Astrocyte of the hippocampus (primary cell): Measurements from ENCODE around the gene MAST2.
A peak's percentile ranks its signal among the peaks of the same experiment; 100 is the strongest.
"Not testable (repeated sequence)": the region's sequence is repeated elsewhere in the genome, so short reads cannot be mapped to it uniquely, and the experiment has no call there.

ENCODE experiments used
- DNase-seq: peaks from one replicate; pipeline ENCODE4 v3.0.0; 2011; ENCODE audit warnings: low read depth, low spot score

MAST2 gene

DNA sequence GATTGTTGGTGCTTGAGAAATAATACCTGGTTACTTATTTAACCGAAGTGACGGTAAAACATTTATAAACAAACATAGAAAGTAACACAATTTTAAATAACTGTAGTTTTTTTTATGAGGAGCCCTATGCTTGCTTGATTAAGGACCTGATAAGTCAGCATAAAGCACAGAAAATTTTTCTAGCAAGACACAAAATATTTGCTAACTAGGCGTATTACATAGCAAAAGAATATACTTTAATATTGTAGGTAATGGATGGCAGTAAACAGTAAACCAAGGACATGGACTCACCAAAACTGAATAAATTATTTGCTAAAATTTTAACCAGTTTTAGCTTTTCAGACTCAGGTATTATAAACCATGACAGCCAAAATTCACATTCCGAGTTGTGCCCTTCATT, 90.9 kb downstream of the MAST2 start:
- DNase-seq, result no peak

DNA sequence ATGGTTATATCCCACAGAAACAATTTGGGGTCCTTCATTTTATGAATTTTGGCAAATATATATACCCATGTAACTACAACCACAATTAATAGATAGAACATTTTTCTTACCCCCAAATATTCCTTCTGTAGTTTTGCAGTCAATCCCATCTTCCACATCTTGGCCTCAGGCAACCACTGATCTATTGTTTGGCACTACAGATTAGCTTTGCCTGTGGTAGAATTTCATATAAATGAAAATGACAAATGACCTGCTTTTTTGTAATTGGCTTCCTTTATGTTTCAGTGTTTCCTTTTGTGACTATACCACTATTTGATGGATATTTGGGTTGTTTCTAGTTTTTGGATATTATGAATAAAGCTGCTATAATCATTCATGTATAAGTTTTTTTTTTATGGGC, 91.5 kb downstream of the MAST2 start:
- no peak for DNase-seq

DNA sequence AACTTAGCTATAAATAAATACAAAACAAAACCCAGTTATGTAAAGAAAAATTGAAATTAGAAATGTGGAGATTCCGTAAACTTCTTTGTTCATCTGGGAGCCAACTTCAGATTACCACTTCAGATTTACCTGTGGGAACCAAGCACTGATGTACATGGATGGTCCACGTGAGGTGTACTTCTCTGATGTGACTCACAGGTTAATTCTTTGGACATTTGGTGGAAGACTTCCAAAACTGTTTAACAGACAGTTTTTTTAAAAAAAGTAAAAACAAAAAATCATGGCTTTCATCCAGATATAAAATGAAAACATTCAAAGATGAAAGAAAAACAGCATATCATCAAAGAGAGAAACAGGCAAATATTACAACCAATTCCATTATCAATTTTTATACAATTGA, 92.0 kb downstream of the MAST2 start:
- DNase-seq, result no peak

DNA sequence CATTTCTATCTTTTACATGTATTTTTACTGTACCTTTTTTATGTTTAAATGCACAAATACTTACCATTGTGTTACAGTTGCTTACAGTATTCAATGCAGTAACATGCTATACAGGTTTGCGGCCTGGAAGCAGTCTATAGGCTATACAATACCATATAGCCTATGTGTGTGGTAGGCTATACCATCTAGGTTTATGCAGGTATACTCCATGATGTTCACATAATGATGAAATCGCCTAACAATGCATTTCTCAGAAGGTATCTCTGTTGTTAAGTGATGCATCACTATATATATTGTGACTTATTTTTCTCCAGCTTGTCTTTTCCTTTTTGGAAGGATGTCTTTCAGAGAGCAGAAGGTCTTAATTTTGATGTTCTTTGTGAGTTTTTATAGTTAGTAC, 103.5 kb downstream of the MAST2 start:
- no peak for DNase-seq

DNA sequence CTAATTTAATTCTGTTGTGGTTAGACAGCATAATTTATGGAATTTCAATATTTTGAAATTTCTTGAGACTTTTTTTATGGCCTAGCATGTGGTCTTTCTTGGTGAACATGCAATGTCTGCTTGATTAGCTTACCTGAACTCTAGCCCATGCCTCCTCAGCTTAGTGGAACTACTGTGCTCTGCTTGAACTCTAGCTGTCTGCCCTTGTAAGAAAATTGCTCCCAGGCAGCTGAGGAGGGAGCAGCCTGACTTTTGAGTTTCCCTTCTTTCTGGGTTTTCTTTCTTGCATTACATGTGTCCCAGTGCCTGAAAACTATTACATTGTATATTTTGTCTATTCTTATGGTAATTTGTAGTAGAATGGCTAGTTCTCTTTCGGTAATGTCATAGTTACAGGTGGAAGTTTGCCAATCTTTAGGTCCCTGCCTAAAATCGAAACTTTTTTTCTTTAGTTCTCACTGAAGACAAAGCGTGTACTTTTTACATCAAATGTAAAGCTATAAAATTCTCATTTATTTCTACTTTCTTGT, 105.3 kb downstream of the MAST2 start:
- DNase-seq, result peak; percentile 20

DNA sequence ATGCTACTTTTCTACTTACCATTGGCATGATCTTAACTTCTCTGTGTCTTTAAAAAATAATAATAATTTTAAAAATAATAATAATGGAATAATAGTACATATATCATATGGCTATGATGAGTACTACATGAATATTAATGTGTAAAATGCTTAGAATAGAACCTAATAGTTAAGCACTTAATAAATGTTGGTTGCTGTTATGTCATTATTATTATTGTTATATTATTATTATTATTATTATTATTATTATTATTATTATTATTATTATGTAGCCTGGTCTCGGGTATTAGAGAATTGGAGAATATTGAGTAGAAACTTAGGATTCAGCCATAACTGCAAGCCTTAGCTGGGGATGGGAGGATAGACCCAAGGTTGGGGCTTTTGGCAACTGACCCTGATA, 108.2 kb downstream of the MAST2 start:
- no peak for DNase-seq

DNA sequence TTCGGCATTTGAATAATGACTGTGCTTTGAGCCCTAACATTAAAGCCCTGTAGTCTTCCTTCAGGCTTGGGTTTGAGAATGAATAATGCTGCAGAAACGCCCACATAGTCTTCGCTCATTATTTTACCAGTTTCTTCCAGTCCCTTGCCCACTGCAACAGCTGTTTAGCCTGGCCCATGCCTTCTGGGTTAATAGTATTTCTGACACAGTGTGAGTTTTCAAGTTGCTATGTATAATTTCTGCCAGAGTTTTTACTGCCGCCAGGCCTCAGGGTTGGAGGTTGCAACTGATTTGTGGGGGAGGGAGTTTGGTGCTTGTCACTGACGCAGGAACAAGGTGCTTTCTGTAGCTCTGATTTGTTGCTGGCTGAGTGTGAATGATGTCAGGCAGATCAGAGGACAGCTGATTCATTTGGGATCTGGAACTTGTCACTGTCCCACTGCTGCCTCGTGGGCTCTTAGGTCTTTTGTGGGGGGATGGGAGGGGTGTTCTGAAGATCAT, 109.8 kb downstream of the MAST2 start:
- peak; percentile 87 for DNase-seq

DNA sequence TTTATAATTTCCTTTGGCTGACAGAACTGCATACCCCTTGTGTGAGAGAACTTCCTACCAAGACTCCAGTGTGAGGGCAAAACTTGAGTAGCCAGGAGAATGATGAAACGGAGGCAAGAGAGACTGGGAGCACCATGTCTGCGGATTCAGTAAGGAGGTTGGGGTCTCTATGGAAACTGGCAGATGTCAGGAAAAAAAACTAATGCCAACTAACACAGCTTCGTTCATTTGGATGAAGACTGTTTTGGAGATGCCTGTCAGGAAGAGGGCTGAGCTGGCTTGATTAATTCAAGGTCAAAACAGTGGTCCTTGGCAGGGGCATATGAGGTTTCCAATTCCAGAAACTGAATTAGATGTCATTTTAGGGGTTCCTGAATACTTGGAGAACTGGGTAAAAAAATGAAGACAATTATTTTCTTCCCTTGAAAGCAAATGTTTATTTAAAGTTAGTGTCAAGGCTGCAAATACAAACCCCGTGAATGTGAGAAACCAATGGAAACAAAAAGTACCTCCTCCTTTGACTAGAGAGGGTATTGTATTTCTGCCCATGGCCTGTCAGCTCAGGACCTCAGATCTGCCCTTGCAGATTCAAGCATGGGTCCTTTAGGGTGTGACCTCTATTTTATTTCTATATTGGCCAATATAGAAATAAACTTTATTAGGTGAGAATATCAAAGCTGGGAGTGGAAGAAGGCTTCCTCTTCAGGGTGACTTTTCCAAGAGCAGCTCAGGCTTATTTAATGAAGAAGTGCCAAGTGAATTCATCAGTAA, 110.5 kb downstream of the MAST2 start:
- peak; percentile 11 for DNase-seq

DNA sequence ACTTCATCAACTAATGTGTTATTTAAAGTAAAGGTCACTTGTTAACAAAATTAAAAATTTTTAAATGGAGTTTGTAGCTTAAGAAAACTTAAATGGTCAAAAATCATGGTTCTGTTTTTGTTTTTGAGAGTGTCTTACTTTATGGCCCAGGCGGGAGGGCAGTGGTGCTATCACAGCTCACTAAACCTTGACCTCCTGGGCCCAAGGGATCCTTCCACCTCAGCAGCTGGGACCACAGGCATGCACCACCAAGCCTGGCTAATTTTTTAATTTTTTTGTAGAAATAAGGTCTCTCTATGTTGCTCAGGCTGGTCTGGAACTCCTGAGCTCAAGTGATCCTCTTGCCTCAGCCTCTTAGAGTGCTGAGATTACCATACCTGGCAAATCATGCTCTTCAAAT, 111.4 kb downstream of the MAST2 start:
- DNase-seq, result no peak

DNA sequence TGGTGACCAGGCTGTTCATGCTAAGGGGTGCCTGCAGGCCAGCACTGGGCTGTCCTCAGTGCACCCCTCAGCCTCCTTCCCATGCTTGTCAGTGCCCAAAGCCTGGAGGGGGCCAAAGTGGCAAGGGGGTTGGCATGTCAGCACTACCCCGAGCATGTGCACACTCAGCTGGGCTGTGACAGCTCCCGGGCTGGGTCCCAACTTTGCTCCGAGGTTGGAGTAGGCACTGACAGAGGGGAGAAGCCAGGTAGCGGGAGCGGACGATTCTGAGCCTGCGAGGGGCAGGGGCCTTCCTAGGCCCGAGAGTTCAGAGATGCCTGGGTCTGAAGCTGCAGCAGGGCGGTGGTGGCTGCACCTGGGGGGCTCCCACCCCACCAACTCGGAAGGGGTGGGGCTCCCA, 119.0 kb downstream of the MAST2 start:
- DNase-seq, result no peak

DNA sequence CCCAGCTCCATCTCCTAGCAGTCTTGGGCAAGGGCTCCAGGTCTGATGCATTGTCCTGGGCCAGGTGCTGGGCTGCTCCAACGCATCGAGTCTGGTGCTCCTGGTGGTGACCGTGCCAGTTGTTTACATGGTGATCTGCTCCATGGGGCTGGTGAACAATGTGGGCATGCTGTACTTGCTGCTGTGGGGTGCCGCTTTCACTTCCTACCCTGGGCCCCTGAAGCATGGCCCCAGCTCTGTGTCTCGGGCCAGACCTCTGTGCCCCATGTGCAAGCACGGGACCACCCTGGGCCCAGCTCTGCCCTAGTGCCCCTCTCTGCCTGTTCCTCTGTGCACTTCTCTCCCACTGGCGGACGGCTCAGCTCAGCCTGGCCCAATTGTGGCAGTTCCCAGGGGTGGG, 119.4 kb downstream of the MAST2 start:
- no peak for DNase-seq

DNA sequence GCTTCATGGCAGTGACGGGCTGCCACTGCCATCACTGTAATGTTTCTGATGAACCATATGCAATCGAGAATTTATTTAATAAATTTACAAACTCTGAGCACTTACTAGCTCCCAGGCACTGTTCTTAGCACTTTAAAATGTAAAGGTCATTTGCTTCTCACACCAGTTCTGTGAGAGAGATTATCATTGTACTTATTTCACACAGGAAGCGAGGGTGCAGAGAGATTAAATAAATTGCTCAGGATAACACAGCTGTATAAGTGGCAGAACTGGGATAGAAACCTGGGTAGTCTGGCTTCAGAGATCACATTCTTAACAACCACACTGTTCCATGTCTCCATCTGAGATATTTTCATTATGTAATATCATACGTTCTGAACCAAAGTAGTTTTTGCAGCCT, 119.9 kb downstream of the MAST2 start:
- DNase-seq, result no peak

DNA sequence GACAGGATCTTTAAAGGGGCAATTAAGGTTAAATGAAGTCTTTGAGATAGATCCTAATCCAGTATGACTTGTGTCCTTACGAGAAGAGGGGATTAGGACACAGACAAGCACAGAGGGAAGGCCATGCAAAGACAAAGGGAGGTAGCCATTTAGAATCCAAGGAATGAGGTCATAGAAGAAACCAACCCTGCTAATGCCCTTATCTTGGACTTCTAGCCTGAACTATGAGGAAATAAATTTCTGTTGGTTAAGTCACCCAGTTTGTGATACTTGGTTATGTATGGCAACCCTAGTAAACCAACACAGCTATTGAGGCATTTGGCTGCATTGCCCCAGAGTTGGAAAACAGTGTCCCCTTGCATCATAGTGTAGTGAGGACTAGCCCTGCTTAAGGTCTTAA, 121.3 kb downstream of the MAST2 start:
- peak; percentile 41 for DNase-seq

DNA sequence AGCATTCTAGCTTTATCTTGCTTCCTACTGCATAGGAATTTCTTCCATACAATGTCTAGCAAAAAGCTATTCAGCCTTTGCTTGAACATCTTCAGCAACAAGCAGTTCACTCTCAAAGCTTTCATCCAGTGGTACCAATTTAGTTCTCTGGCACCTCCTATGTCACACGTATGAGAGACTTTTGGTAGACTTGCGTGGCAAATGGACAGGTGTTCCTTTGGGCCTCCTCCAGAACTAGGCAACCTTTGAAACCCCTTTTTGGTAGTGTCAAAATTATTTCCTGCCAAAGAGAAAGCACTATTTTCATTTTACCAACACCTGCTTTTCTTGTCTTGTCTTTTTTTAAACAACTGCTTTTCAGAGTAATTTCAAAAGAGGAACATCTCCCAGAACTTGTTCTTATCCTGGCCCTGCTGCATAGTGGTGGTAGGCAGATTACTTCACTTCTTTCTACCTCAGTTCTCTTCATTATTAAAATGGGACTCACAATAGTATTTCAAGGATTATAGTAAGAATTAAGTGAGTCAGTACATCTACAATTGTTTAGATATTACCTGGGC, 122.4 kb downstream of the MAST2 start:
- DNase-seq, result no peak

DNA sequence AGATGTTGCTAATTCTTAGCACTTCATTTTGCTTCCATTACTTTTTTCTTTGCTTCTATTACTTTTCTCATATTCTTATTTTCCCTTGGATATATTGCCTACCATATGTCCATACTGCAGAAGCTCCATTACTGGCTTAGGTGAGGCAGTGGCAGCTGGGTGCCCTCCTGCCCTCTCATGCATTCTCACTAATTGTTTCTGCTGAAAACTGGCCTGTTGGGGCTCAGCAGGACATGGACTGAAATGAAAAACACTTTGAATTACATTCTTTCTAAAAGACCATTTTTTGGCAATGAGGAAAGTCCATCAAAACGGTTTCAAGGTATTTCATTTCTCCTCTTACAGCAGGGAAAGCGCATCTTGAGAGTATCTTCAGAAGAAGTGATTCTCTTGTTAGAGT, 122.9 kb downstream of the MAST2 start:
- DNase-seq, result no peak

DNA sequence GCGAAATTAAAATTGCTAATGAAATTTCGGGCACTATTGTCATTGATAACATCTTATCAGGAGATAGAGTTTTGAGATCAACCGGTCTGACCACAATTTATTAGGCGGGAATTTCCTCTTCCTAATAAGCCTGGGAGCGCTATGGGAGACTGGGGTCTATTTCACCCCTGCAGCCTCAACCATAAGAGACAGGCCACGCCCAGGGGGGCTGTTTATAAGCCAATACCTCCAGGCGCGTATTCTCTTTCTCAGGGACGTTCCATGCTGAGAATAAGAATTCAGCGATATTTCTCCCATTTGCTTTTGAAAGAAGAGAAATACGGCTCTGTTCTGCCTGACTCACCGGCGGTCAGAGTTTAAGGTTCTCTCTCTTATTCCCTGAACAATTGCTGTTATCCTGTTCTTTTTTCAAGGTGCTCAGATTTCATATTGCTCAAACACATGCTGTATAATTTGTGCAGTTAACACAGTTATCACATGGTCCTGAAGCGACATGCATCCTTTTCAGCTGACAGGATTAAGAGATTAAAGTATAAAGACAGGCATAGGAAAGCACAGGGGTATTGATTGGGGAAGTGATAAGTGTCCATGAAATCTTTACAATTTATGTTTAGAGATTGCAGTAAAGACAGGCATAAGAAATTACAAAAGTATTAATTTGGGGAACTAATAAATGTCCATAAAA, 124.0 kb downstream of the MAST2 start:
- DNase-seq, result not testable (repeated sequence)

DNA sequence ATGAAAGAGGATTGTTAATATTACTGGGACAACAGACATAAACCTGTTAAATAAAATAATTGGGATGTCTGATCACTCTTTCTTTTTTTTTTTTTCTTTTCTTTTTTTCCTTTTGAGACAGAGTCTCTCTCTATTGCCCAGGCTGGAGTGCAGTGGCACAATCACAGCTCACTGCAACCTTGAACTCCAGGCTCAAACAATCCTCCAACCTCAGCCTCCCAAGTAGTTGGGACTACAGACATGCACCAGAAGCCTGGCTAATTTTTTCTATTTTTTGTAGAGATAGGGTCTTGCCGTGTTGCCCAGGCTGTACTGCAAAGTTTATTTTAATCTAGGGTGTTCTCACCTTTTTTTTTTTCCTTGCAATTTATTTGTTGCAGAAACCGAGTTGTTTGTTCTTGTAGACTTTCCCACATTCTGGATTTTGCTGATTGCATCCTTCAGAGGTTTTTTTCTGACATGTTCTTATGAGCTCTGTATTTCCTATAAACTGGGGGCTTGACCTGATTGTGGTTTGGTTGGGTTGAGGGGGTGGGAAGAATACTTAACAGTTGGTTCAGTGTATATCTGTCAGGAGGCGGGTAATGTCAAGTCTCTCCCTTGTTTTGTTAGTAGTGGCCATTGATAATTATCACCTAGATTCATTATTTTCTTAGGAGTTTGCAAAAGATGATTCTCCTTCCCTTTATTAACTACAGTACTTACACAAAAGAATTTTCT, 125.2 kb downstream of the MAST2 start:
- DNase-seq, result no peak

DNA sequence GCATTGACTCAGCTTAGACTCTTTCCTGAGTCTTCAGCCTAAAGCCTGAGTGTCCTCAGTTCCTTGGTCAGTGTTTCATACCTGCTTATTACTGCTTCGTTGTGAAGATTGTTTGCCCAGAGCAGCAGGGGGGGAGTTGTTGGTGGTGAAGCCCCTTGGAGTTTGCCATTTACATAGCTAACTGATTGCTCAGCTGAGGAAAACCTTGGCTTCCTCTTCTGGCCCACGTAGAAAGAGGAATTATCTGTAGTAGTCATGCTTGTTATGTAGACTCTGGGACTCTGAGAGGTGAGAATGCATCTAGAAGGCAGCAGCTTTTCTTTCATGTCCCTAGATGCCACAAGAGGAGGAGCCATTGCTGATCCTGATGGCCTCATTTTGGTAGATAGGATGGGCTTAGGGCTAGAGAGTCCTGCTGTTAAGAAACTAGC, 125.9 kb downstream of the MAST2 start:
- DNase-seq, result peak; percentile 89

DNA sequence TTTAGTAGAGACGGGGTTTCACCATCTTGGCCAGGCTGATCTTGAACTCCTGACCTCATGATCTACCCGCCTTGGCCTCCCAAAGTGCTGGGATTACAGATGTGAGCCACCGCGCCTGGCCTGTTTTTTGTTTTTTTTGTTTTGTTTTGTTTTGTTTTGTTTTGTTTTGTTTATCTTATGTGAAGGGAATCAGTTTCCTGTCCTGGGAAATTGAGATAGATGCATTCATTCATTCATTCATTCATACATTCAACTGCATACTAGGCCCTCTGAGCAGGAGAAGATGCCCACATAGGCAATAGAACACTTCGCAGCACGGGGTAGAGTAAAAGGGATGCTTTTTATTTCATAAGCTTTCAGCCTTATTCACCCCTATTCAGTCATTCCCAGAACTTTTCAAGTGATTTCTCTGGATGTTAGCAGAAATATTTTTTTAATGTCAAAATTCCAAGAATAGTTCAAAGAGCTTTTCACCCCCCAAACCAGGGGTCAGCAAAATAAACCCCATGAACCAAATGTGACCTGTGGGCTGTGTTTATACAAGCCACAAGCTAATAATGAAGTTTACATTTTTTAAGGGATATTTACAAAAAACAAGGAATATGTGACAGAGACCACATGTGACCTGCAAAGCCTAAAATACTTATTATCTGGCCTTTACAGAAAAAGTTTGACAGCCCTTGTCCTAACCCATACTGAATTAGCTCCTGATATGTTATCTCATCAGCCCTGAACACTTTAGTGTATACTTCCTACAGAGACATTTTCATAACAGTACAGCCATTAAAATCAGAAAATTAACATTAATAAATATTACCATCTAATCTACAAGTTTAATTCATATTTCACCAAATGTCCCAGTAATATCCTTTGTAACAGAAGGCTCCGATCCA, 127.1 kb downstream of the MAST2 start:
- no peak for DNase-seq

DNA sequence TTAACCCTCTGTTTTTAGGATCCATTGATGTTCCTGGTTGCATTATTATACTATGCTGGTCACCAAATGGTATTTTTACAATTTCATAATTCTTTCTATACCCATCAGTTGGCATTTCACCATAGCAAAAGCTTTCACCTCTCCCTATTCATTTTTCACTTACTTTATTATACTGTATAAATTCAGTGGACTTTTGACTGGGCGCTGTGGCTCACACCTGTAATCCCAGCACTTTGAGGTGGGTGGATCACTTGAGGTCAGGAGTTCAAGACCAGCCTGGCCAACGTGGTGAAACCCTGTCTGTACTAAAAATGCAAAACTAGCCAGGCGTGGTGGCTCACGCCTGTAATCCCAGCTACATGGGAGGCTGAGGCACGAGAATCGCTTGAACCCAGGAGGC, 128.8 kb downstream of the MAST2 start:
- DNase-seq, result not testable (repeated sequence)

DNA sequence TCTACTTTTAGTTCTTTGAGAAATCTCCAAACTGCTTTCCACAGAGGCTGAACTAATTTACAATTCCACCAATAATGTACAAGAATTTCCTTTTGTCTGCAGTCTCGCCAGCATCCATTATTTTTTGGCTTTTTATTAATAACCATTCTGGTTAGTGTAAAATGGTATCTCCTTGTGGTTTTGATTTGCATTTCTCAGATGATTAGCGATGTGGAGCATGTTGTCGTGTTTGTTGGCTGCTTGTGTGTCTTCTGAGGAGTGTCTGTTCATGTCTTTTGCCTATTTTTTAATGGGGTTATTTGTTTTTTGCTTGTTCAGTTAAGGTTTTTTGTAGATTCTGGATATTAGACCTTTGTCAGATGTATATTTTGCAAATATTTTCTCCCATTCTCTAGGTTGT, 131.5 kb downstream of the MAST2 start:
- DNase-seq, result no peak
